CD8-positive, alpha-beta memory T cell (primary cell): ENCODE measurements around the gene SGCD. TPM values are rescaled to one million over a fixed set of nuclear protein-coding genes. Genes with fewer than 3 reads are reported as not detected.

Source experiments
- CTCF ChIA-PET: fragments of 350-600 bp; sonication (Branson Sonifier 250); formaldehyde crosslinking; loops from one replicate; lab custom pipeline; 2021; ENCODE audit warnings: antibody characterized with exemption; lab: Charles Lee
- POLR2A ChIA-PET: fragments of 350-600 bp; sonication (Branson Sonifier 250); formaldehyde crosslinking; loops from one replicate; lab custom pipeline; 2021; ENCODE audit warnings: antibody characterized with exemption; lab: Charles Lee
- DNase-seq, 5 donors: peaks; one replicate each; pipeline versions ENCODE4 v3.0.0 to v3.0.0-alpha.2; 2020 to 2022; ENCODE audit warnings: mixed read lengths in 1 of 5
- H3K27ac ChIP-seq: one replicate; pipeline ENCODE4 v1.7.0; 2013; ENCODE audit warnings: low read depth, mild to moderate bottlenecking, low read length, moderate library complexity
- H3K27me3 ChIP-seq: 2 replicates; pipeline ENCODE4 v1.7.0; 2013; ENCODE audit warnings: low read length, mild to moderate bottlenecking; ENCODE audit not compliant: insufficient read depth, poor library complexity, severe bottlenecking
- H3K36me3 ChIP-seq: 2 replicates; pipeline ENCODE4 v1.7.0; 2013; ENCODE audit warnings: mild to moderate bottlenecking, low read length, moderate library complexity; ENCODE audit not compliant: insufficient read depth
- H3K4me1 ChIP-seq: 2 replicates; pipeline ENCODE4 v1.7.0; 2013; ENCODE audit warnings: mild to moderate bottlenecking, low read length, moderate library complexity; ENCODE audit not compliant: insufficient read depth
- H3K4me3 ChIP-seq: 2 replicates; pipeline ENCODE4 v1.7.0; 2013; ENCODE audit warnings: mild to moderate bottlenecking, low read length
- H3K9me3 ChIP-seq: 2 replicates; pipeline ENCODE4 v1.7.0; 2013; ENCODE audit warnings: mild to moderate bottlenecking, low read length
- H3K27ac Mint-ChIP-seq, 8 donors: one replicate each; pipeline ENCODE4 v1.8.0; 2020 to 2021; ENCODE audit warnings: mixed read lengths in 8 of 8, mild to moderate bottlenecking in 6 of 8, inconsistent platforms in 3 of 8, moderate library complexity in 3 of 8
- H3K27me3 Mint-ChIP-seq, 2 donors: one replicate each; pipeline ENCODE4 v1.8.0; 2020 to 2021; ENCODE audit warnings: mixed read lengths in 2 of 2, mild to moderate bottlenecking in 1 of 2, moderate library complexity in 1 of 2
- H3K36me3 Mint-ChIP-seq, 3 donors: one replicate each; pipeline ENCODE4 v1.8.0; 2020 to 2021; ENCODE audit warnings: mixed read lengths in 3 of 3, inconsistent platforms in 1 of 3, mild to moderate bottlenecking in 1 of 3
- H3K4me1 Mint-ChIP-seq, 3 donors: one replicate each; pipeline ENCODE4 v1.8.0; 2020 to 2021; ENCODE audit warnings: mixed read lengths in 3 of 3, inconsistent platforms in 1 of 3, mild to moderate bottlenecking in 1 of 3
- H3K4me3 Mint-ChIP-seq, 7 donors: one replicate each; pipeline ENCODE4 v1.8.0; 2020 to 2021; ENCODE audit warnings: mixed read lengths in 7 of 7, mild to moderate bottlenecking in 6 of 7, moderate library complexity in 4 of 7, inconsistent platforms in 2 of 7
- H3K9me3 Mint-ChIP-seq, 5 donors: one replicate each; pipeline ENCODE4 v1.8.0; 2020 to 2022; ENCODE audit warnings: mixed read lengths in 5 of 5, mild to moderate bottlenecking in 3 of 5, moderate library complexity in 2 of 5, inconsistent platforms in 1 of 5
- polyA plus RNA-seq: library from polyadenylated mRNA; unstranded; fragments of 300-500 nt; fragmentation: Illumina TruSeq; gene quantifications from one replicate; pipeline ENCODE4 v1.2.3, GENCODE V29; 2021
- total RNA-seq, 2 experiments: library from RNA; stranded (reverse); gene quantifications; one replicate each; pipeline ENCODE4 v1.2.3, GENCODE V29; 2021

Gene SGCD
- total and polyA plus RNA-seq, 3 experiments from 2014 or later: 0.11 to 0.14 (median 0.11) TPM

GRCh38 chr5:156802501-156802900 is 475.5 kb downstream of the SGCD start:
- peaks cover 0 to 2% (median 0%) of the 10 kb centered on the region in 5 donors for H3K9me3 Mint-ChIP-seq
- Histone ChIP-seq H3K9me3 (no peaks in the 10 kb centered on the region), H3K4me3 (no peak overlapping the region), H3K27ac (no peak overlapping the region), H3K4me1 (no peaks in the 10 kb centered on the region), H3K36me3 (no peaks in the 10 kb centered on the region), H3K27me3 (no peaks in the 10 kb centered on the region)
- peaks cover 0 to 16% (median 0%) of the 10 kb centered on the region in 3 donors for H3K36me3 Mint-ChIP-seq
- H3K27ac Mint-ChIP-seq: no peak overlapping the region
- ChIA-PET CTCF (no interaction called here), POLR2A (no interaction called here)
- DNase-seq: no peak
- peaks cover 0 to 48% of the 10 kb centered on the region in 2 donors for H3K27me3 Mint-ChIP-seq
- H3K4me1 Mint-ChIP-seq: peaks cover 0 to 7% (median 2%) of the 10 kb centered on the region in 3 donors
- no peak overlapping the region for H3K4me3 Mint-ChIP-seq

DNA sequence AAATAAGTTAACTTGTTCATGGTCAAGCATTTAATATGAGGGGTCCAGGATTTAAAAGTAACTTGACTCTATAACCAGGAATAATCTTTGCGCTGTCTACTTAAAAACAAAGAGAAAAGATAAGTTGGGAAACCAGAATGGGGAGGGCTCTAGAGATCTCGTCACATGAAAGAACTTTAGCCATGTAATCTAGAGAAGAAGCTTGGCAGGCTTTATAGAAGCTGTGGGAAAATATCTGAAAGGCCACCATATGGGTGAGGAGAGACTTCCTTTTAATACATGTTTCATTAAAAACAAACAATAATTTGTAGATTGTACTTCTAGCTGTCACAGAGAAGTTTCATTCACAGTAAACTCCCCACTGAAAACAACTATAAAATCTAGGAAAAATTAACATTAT is 476.4 kb downstream of the SGCD start:
- Mint-ChIP-seq H3K27me3 (peaks cover 0 to 44% of the 10 kb centered on the region in 2 donors), H3K4me3 (no peak overlapping the region), H3K9me3 (peaks cover 0 to 3% (median 0%) of the 10 kb centered on the region in 5 donors), H3K36me3 (peaks cover 0 to 17% (median 0%) of the 10 kb centered on the region in 3 donors), H3K4me1 (peaks cover 0 to 7% (median 2%) of the 10 kb centered on the region in 3 donors), H3K27ac (peak overlapping the region in 1 of 8 donors; percentile 6)
- H3K36me3 ChIP-seq: no peaks in the 10 kb centered on the region
- CTCF ChIA-PET: no interaction called here
- no peaks in the 10 kb centered on the region for H3K27me3 ChIP-seq
- H3K4me3 ChIP-seq: no peak overlapping the region
- DNase-seq: no peak
- no peaks in the 10 kb centered on the region for H3K4me1 ChIP-seq
- POLR2A ChIA-PET: no interaction called here
- H3K9me3 ChIP-seq: no peaks in the 10 kb centered on the region
- no peak overlapping the region for H3K27ac ChIP-seq

DNA sequence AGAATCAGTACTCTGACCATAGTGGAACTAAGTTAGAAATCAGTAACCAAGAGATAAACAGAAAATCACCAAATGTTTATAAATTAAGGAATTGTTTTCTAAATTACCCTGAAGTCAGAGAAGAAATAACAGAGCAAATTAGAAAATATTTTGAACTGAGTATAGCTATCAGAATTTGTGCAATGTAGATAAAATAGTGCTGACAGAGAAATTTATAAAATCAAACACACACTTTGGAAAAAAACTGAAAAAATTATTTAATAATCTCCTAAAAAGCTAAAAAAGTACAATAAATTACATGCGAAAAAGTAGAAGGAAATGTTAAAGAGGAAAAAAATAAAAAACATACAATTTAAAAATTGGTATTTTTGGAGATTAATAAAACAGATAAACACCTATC is 486.0 kb downstream of the SGCD start:
- Mint-ChIP-seq H3K27me3 (no peaks in the 10 kb centered on the region), H3K4me3 (no peak overlapping the region), H3K27ac (no peak overlapping the region), H3K9me3 (no peaks in the 10 kb centered on the region), H3K36me3 (peaks cover 0 to 5% (median 0%) of the 10 kb centered on the region in 3 donors), H3K4me1 (no peaks in the 10 kb centered on the region)
- no peak for DNase-seq
- no peaks in the 10 kb centered on the region for H3K4me1 ChIP-seq
- H3K27me3 ChIP-seq: no peaks in the 10 kb centered on the region
- no peaks in the 10 kb centered on the region for H3K36me3 ChIP-seq
- ChIA-PET POLR2A (no interaction called here), CTCF (interaction anchor here (1.3 kb wide), 1 partner anchor 24 kb away, joined by 3 read pairs; no protein-coding TSS in a partner anchor)
- no peak overlapping the region for H3K4me3 ChIP-seq
- H3K27ac ChIP-seq: no peak overlapping the region
- H3K9me3 ChIP-seq: no peaks in the 10 kb centered on the region

DNA sequence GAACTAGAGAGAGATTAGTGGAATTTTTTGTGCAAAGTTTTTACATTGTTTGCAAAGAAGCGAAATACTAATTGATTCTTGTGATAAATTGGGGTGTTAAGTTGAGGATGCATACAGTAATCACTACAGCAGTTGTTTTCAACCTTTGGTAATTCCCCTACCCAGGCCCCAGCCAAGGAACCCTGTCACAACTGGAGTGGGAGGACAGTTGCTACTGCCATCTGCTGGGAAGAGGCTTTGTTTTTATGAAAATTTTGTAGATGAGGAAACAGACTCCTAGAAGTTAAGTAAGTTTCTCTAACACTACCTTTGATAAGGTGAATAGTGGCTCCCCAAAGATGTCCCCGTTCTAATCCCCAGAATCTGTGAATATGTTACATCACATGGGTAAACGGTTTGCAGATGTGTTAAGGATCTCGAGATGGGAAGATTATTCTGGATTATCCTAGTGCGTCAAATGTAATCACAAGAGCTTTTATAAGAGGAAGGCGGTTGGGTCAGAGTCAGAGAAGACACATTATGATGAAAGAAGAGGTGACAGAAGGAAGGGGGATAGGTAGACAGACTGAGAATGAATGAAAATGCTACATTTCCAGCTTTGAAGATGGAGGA is 489.1 kb downstream of the SGCD start:
- Histone ChIP-seq H3K4me3 (no peak overlapping the region), H3K27me3 (no peaks in the 10 kb centered on the region), H3K9me3 (no peaks in the 10 kb centered on the region), H3K4me1 (no peaks in the 10 kb centered on the region), H3K36me3 (no peaks in the 10 kb centered on the region), H3K27ac (no peak overlapping the region)
- ChIA-PET CTCF (interaction anchor here (1.1 kb wide), 1 partner anchor 11 kb away, joined by 3 read pairs; no protein-coding TSS in a partner anchor), POLR2A (no interaction called here)
- no peaks in the 10 kb centered on the region for H3K36me3 Mint-ChIP-seq
- H3K27me3 Mint-ChIP-seq: no peaks in the 10 kb centered on the region
- DNase-seq: peak in 1 of 5 donors; percentile 1
- no peaks in the 10 kb centered on the region for H3K4me1 Mint-ChIP-seq
- H3K9me3 Mint-ChIP-seq: no peaks in the 10 kb centered on the region
- no peak overlapping the region for H3K27ac Mint-ChIP-seq
- no peak overlapping the region for H3K4me3 Mint-ChIP-seq
